ENCODE results near the gene RUNX2. TPM values are rescaled to one million over a fixed set of nuclear protein-coding genes. Genes with fewer than 3 reads are reported as not detected.

Gene RUNX2
- total RNA-seq, 4 donors from 2014 or later, result 0.78 to 2.0 (median 0.94) TPM

GRCh38 chr6:45436544-45437438 is 108.7 kb downstream of the RUNX2 start:
- Histone ChIP-seq H3K4me1 (peaks cover 0 to 8% of the 10 kb centered on the region in 2 donors), H3K4me3 (no peak overlapping the region)
- in situ Hi-C loops (cut with MboI; ENCODE audit: low sequenced_read_pairs in 4 of 4), result no loop called here

GRCh38 chr6:45437439-45437815 is 109.3 kb downstream of the RUNX2 start:
- ATAC-seq (no peak), DNase-seq (no peak)
- TF ChIP-seq CTCF (IDR thresholded peaks at IDR 0.05 in 4 of 5, conservative IDR thresholded peaks at IDR 0.05 in 1 of 5), result no peak
- TF ChIP-seq POLR2A (IDR thresholded peaks at IDR 0.05), result no peak
- H3K36me3 ChIP-seq, result no peaks in the 10 kb centered on the region
- peak overlapping the region in 3 of 4 donors; percentile 1 to 38 (median 21) for H3K27ac ChIP-seq
- intact Hi-C loops (cut with DNase I; ENCODE audit: low total_unique reads) (no loop called here), in situ Hi-C loops (cut with MboI; ENCODE audit: low sequenced_read_pairs in 4 of 4) (no loop called here)
- H3K27me3 ChIP-seq, result no peaks in the 10 kb centered on the region
- no peaks in the 10 kb centered on the region for H3K9me3 ChIP-seq
- no peak overlapping the region for H3K4me3 ChIP-seq
- peaks cover 0 to 8% of the 10 kb centered on the region in 2 donors for H3K4me1 ChIP-seq

More at GRCh38 chr6:45436544-45437438, 108.7 kb downstream of the RUNX2 start:
- H3K36me3 ChIP-seq, result no peaks in the 10 kb centered on the region
- no peak for TF ChIP-seq POLR2A (IDR thresholded peaks at IDR 0.05)
- TF ChIP-seq CTCF (IDR thresholded peaks at IDR 0.05 in 4 of 5, conservative IDR thresholded peaks at IDR 0.05 in 1 of 5), result no peak
- peak; percentile 63 to 69 for ATAC-seq
- intact Hi-C loops (cut with DNase I; ENCODE audit: low total_unique reads), result no loop called here
- H3K27me3 ChIP-seq, result no peaks in the 10 kb centered on the region
- H3K27ac ChIP-seq, result peak overlapping the region in 2 of 4 donors; percentile 21 to 38
- no peaks in the 10 kb centered on the region for H3K9me3 ChIP-seq
- DNase-seq, result no peak

- no peaks in the 10 kb centered on the region for H3K9me3 ChIP-seq
- DNase-seq (no peak), ATAC-seq (no peak)
- H3K4me3 ChIP-seq, result no peak overlapping the region
- intact Hi-C loops (cut with DNase I; ENCODE audit: low total_unique reads), result no loop called here
- no peaks in the 10 kb centered on the region for H3K27me3 ChIP-seq
- TF ChIP-seq CTCF (IDR thresholded peaks at IDR 0.05 in 4 of 5, conservative IDR thresholded peaks at IDR 0.05 in 1 of 5), result no peak
- TF ChIP-seq POLR2A (IDR thresholded peaks at IDR 0.05), result no peak
- H3K27ac ChIP-seq, result no peak overlapping the region
- peaks cover 0 to 8% of the 10 kb centered on the region in 2 donors for H3K4me1 ChIP-seq
- in situ Hi-C loops (cut with MboI; ENCODE audit: low sequenced_read_pairs in 4 of 4), result no loop called here
- no peaks in the 10 kb centered on the region for H3K36me3 ChIP-seq
Observed at GRCh38 chr6:45438151-45438550, 110.0 kb downstream of the RUNX2 start.

- H3K36me3 ChIP-seq, result no peaks in the 10 kb centered on the region
- intact Hi-C loops (cut with DNase I; ENCODE audit: low total_unique reads), result no loop called here
- ATAC-seq (no peak), DNase-seq (no peak)
- H3K4me1 ChIP-seq, result peaks cover 0 to 8% of the 10 kb centered on the region in 2 donors
- TF ChIP-seq CTCF (IDR thresholded peaks at IDR 0.05 in 4 of 5, conservative IDR thresholded peaks at IDR 0.05 in 1 of 5) (no peak), POLR2A (IDR thresholded peaks at IDR 0.05) (no peak)
- H3K27me3 ChIP-seq, result no peaks in the 10 kb centered on the region
- H3K4me3 ChIP-seq, result no peak overlapping the region
- no peaks in the 10 kb centered on the region for H3K9me3 ChIP-seq
- no peak overlapping the region for H3K27ac ChIP-seq
- in situ Hi-C loops (cut with MboI; ENCODE audit: low sequenced_read_pairs in 4 of 4), result no loop called here
Observed at GRCh38 chr6:45438849-45439406, 110.8 kb downstream of the RUNX2 start.

Measured in gastrocnemius medialis (tissue), 4 donors.